ENCODE measurements around the gene CHRNG. TPM values are rescaled to one million over a fixed set of nuclear protein-coding genes. Genes with fewer than 3 reads are reported as not detected.

The CHRNG gene
- polyA plus RNA-seq, 2 of the 4 experiments (the other 2 are of a cell fraction): not detected

DNA sequence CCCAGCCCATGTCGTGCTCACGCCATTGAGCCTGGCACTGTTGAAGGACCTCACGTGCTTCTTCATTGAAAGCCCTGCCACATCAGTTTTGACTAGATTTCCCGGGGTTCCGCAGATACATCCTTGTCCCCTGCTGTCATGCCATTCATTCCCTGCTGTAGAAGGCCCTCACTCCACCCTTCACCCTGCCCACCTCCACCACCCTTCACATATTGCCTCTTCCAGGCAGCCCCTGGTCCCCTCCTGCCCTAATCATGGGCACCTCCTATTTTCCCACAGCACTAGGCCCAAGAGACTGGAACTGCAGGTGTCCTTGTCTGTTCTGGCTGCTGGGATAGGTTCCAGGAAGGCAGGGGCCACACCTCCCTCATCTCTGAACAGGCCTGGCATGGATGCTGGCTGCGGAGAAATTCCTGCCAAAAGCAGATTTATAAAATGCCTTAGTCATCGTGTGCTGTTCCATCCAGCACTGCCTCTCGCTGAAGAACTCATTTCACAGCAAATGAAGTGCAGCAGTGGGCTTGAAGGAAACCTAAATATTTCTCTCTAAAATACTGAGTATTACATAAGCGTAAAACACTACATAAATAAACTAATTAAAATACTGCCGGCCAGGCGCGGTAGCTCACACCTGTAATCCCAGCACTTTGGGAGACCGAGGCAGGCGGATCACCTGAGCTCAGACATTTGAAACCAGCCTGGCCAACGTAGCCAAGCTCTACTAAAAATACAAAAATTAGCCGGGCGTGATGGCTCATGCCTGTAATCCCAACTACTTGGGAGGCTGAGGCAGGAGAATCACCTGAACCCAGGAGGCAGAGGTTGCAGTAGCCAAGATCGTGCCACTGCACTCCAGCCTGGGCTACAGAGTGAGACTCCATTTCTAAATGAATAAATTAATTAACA lies 49.4 kb downstream of the CHRNG start:
- peak overlapping the region; percentile 44 for H3K4me2 ChIP-seq
- peaks cover 31% of the 10 kb centered on the region for H3K4me1 ChIP-seq
- no peaks in the 10 kb centered on the region for H3K9me3 ChIP-seq
- FAIRE-seq (no peak), DNase-seq (ENCODE audit: low read depth in 1 of 2, low spot score in 1 of 2) (peak; percentile 20 to 56), ATAC-seq (peak; percentile 57 to 71; a peak in 5 of 6 replicates)
- peak overlapping the region; percentile 64 to 79 for H3K27ac ChIP-seq
- POLR2A ChIA-PET: no interaction called here
- TF ChIP-seq SMC3 (IDR thresholded peaks at IDR 0.05) (no peak), MAFK (IDR thresholded peaks at IDR 0.05; ENCODE audit: partially characterized antibody) (peak; percentile 85), NFE2L2 (conservative IDR thresholded peaks at IDR 0.05; ENCODE audit: low read length) (peak; percentile 55)
- CTCF ChIA-PET: interaction anchor here (1.0 kb wide), 1 partner anchor 19 kb away, joined by 6 read pairs; no protein-coding TSS in a partner anchor
- WGBS (ENCODE audit: missing lambda C conversion rate): 83% methylated on average over 18 of the region's 18 CpGs
- no peak overlapping the region for H3K4me3 ChIP-seq

DNA sequence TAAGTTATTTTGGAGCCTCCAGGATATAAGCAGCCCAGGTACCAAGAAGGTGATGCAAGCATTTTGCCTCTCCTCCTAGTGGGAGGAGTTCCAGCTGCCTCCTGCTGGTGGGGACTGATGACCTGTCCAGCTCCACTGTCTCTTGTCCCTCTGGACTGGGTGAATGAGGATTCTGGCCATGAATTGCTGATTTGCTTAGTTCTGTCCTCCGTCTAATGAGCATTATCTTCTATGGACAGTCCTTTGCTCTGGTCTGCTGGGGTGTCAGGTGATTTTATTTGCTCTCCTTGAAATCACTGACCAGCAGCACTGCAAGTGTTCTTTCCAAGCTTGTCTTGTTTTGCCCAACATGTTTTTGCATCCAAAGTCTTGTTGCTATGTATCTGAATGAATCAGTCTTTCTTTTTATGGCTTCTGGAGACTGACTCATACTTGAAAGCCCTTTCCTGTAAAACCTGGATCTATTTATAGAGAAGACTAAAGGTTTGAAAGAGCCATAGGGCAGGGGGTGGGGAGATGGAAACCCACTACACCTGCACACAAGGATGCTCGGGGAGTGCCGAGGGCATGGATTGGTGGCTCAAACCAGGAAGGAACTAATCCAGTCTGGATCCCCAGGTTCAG lies 53.4 kb downstream of the CHRNG start:
- peaks cover 31% of the 10 kb centered on the region for H3K4me1 ChIP-seq
- ChIA-PET POLR2A (no interaction called here), CTCF (interaction anchor here (0.9 to 6.1 kb wide), 7 partner anchors 11 to 42 kb away, joined by 3 to 33 read pairs (median 4); partner anchors contain the start of genes EFHD1, EIF4E2 and TIGD1)
- no peaks in the 10 kb centered on the region for H3K9me3 ChIP-seq
- TF ChIP-seq, protein P1, sequence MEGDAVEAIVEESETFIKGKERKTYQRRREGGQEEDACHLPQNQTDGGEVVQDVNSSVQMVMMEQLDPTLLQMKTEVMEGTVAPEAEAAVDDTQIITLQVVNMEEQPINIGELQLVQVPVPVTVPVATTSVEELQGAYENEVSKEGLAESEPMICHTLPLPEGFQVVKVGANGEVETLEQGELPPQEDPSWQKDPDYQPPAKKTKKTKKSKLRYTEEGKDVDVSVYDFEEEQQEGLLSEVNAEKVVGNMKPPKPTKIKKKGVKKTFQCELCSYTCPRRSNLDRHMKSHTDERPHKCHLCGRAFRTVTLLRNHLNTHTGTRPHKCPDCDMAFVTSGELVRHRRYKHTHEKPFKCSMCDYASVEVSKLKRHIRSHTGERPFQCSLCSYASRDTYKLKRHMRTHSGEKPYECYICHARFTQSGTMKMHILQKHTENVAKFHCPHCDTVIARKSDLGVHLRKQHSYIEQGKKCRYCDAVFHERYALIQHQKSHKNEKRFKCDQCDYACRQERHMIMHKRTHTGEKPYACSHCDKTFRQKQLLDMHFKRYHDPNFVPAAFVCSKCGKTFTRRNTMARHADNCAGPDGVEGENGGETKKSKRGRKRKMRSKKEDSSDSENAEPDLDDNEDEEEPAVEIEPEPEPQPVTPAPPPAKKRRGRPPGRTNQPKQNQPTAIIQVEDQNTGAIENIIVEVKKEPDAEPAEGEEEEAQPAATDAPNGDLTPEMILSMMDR (IDR thresholded peaks at IDR 0.05): no peak
- no peak for TF ChIP-seq TFCP2L1 (CRISPR knock-in tag; IDR thresholded peaks at IDR 0.05)
- TF ChIP-seq MAZ (IDR thresholded peaks at IDR 0.05; ENCODE audit: borderline replicate concordance, low read depth, low read length): no peak
- 0 out of 2 replicates have a peak, but pooled peaks have one; percentile 17 for TF ChIP-seq FOSL2 (IDR thresholded peaks at IDR 0.05)
- TF ChIP-seq FOSL2 (CRISPR knock-in tag; IDR thresholded peaks at IDR 0.05): peak; percentile 84
- peak; percentile 49; the same call in 1 of the 2 replicates for TF ChIP-seq JUNB (IDR thresholded peaks at IDR 0.05)
- TF ChIP-seq ATOH8 (CRISPR knock-in tag; IDR thresholded peaks at IDR 0.05; ENCODE audit: low read depth): no peak
- TF ChIP-seq JUN (IDR thresholded peaks at IDR 0.05): no peak
- no peak for TF ChIP-seq RAD21 (conservative IDR thresholded peaks at IDR 0.05 in 1 of 2, IDR thresholded peaks at IDR 0.05 in 1 of 2)
- no peak for TF ChIP-seq RFX5 (IDR thresholded peaks at IDR 0.05)
- peak overlapping the region; percentile 47 for H3K4me2 ChIP-seq
- no peak for FAIRE-seq
- H3K4me3 ChIP-seq: no peak overlapping the region
- peak overlapping the region; percentile 26 to 60; a peak in 3 of 6 replicates for H3K27ac ChIP-seq
- ATAC-seq: peak; percentile 66 to 79
- DNase-seq (ENCODE audit: low read depth in 1 of 2, low spot score in 1 of 2): peak; percentile 38 to 77
- WGBS (ENCODE audit: missing lambda C conversion rate): 78% methylated on average over 3 of the region's 3 CpGs

DNA sequence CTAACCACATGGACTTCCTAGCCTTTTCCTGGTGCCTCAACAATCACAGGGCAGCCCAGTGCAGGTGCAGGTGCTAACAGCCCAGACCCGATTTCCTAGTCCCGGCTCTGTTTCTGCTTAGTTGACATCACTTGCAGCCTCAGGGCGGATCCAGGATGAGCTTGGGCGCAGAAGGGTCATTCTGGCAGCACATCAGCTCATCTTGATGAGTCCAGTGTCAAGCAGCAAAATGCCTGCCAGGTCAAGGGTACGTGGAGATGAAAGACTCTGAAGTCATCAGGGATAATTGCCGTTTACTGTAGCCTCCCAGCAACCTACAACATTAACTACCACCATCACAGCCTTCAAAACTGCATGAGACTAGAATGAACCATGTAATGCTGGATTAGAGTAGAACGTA lies 54.5 kb downstream of the CHRNG start:
- DNase-seq (ENCODE audit: low read depth in 1 of 2, low spot score in 1 of 2): no peak
- Histone ChIP-seq H3K4me2 (no peak overlapping the region), H3K4me1 (peaks cover 24% of the 10 kb centered on the region), H3K4me3 (no peak overlapping the region), H3K27ac (no peak overlapping the region), H3K9me3 (no peaks in the 10 kb centered on the region)
- WGBS (ENCODE audit: missing lambda C conversion rate): 83% methylated on average over 6 of the region's 7 CpGs
- ATAC-seq: no peak
- ChIA-PET CTCF (interaction anchor here (0.8 to 6.1 kb wide), 5 partner anchors 11 to 43 kb away, joined by 3 to 33 read pairs (median 6); partner anchors contain the start of genes EIF4E2 and TIGD1), POLR2A (no interaction called here)
- no peak for FAIRE-seq
- TF ChIP-seq FOXS1 (CRISPR knock-in tag; IDR thresholded peaks at IDR 0.05): no peak
- TF ChIP-seq NR3C1 (IDR thresholded peaks at IDR 0.05): no peak
- TF ChIP-seq, protein P2, sequence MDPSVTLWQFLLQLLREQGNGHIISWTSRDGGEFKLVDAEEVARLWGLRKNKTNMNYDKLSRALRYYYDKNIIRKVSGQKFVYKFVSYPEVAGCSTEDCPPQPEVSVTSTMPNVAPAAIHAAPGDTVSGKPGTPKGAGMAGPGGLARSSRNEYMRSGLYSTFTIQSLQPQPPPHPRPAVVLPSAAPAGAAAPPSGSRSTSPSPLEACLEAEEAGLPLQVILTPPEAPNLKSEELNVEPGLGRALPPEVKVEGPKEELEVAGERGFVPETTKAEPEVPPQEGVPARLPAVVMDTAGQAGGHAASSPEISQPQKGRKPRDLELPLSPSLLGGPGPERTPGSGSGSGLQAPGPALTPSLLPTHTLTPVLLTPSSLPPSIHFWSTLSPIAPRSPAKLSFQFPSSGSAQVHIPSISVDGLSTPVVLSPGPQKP (IDR thresholded peaks at IDR 0.05; ENCODE audit: low read depth, low read length): no peak
- TF ChIP-seq JUNB (IDR thresholded peaks at IDR 0.05): no peak
- TF ChIP-seq RARB (CRISPR knock-in tag; IDR thresholded peaks at IDR 0.05): no peak
- no peak for TF ChIP-seq HOXB5 (CRISPR knock-in tag; IDR thresholded peaks at IDR 0.05)
- TF ChIP-seq TP53 (CRISPR knock-in tag; IDR thresholded peaks at IDR 0.05): no peak
- no peak for TF ChIP-seq JUN (IDR thresholded peaks at IDR 0.05)
- no peak for TF ChIP-seq POLR2A (IDR thresholded peaks at IDR 0.05; ENCODE audit: low read length)
- TF ChIP-seq, protein P3, sequence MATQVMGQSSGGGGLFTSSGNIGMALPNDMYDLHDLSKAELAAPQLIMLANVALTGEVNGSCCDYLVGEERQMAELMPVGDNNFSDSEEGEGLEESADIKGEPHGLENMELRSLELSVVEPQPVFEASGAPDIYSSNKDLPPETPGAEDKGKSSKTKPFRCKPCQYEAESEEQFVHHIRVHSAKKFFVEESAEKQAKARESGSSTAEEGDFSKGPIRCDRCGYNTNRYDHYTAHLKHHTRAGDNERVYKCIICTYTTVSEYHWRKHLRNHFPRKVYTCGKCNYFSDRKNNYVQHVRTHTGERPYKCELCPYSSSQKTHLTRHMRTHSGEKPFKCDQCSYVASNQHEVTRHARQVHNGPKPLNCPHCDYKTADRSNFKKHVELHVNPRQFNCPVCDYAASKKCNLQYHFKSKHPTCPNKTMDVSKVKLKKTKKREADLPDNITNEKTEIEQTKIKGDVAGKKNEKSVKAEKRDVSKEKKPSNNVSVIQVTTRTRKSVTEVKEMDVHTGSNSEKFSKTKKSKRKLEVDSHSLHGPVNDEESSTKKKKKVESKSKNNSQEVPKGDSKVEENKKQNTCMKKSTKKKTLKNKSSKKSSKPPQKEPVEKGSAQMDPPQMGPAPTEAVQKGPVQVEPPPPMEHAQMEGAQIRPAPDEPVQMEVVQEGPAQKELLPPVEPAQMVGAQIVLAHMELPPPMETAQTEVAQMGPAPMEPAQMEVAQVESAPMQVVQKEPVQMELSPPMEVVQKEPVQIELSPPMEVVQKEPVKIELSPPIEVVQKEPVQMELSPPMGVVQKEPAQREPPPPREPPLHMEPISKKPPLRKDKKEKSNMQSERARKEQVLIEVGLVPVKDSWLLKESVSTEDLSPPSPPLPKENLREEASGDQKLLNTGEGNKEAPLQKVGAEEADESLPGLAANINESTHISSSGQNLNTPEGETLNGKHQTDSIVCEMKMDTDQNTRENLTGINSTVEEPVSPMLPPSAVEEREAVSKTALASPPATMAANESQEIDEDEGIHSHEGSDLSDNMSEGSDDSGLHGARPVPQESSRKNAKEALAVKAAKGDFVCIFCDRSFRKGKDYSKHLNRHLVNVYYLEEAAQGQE (IDR thresholded peaks at IDR 0.05): no peak
- no peak for TF ChIP-seq NFE2L2 (conservative IDR thresholded peaks at IDR 0.05; ENCODE audit: low read length)
- no peak for TF ChIP-seq RNF2 (IDR thresholded peaks at IDR 0.05; ENCODE audit: borderline replicate concordance, low read depth)
- no peak for TF ChIP-seq RCOR1 (IDR thresholded peaks at IDR 0.05; ENCODE audit: low read depth, low read length)
- no peak for TF ChIP-seq NPAS2 (CRISPR knock-in tag; IDR thresholded peaks at IDR 0.05; ENCODE audit: borderline replicate concordance)

Measured in A549 (cell line).